Posterior vena cava (tissue), 2 donors: Measurements from ENCODE around the gene AS3MT. TPM values are rescaled to one million over a fixed set of nuclear protein-coding genes. Genes with fewer than 3 reads are reported as not detected.

Experiments
- DNase-seq: peaks from one replicate; pipeline ENCODE4 v3.0.0-alpha.2; 2020; ENCODE audit warnings: low spot score
- intact Hi-C, 2 donors: fragments of 100-400 bp; cut with DNase I; formaldehyde crosslinking; loops; one replicate each; pipeline versions ENCODE4 v1.14.1 to v1.14.2; 2022 to 2023
- total RNA-seq, 2 donors: library from RNA; stranded (reverse); fragmentation: NEBNext Ultra II Directional; extraction: Animal tissue kit (Norgen Biotek cat#: 25700); gene quantifications; one replicate each; pipeline ENCODE4 v1.2.1, GENCODE V29; 2021
- donor health status: DM: yes; HTN: yes; CAD: no.
- donor health status: DM: yes; HTN: yes; CAD: no.

Gene AS3MT
- total RNA-seq, 2 donors from 2014 or later = 0.65 to 1.2 TPM

DNA sequence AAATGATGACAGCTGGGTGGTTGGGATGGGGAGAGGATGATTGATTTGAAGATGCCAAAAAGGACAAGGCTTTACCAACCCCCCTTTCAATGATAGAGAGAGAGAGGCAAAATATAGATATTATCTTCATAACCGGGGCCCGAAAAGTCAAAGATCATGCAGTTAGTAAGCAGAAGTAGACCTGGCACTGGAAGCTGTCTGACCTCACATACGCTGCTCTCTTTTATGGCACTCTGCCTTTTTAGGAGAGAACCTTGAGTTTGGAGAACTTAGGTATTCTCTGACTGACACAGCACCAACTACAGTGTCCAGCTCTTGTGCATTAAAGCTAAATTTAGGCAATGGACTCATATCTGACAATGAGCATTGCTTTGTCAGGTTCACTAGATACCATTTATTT is 79.5 kb downstream of the AS3MT start:
- intact Hi-C loops = no loop called here
- DNase-seq = no peak

GRCh38 chr10:102949916-102950315 is 80.6 kb downstream of the AS3MT start:
- intact Hi-C loops = no loop called here
- no peak for DNase-seq

GRCh38 chr10:102951316-102951715 is 82.0 kb downstream of the AS3MT start:
- intact Hi-C loops = no loop called here

More at GRCh38 chr10:102951316-102951715, 82.0 kb downstream of the AS3MT start:
- no peak for DNase-seq

Other genes starting within 250 kb of the AS3MT start
- gene TRIM8, start 225.0 kb upstream of the AS3MT start, total RNA-seq = 100 to 1,000 TPM; 122 to 125 TPM
- gene ARL3, start 155.1 kb upstream of the AS3MT start, total RNA-seq = 10 to 100 TPM in 1 of 2 donors, 1 to 10 TPM in 1; 9.7 to 11.6 TPM
- 1 to 10 TPM; 2.4 to 6.5 TPM for gene SFXN2, start 154.8 kb upstream of the AS3MT start, total RNA-seq
- 10 to 100 TPM; 61.4 to 62.7 TPM for gene WBP1L, start 125.5 kb upstream of the AS3MT start, total RNA-seq
- gene CYP17A1, start 32.1 kb upstream of the AS3MT start, total RNA-seq = 1 to 10 TPM in 1 of 2 donors, not detected in 1; 1.6 TPM
- 10 to 100 TPM; 17.1 to 20.0 TPM for gene BORCS7, start 15.2 kb upstream of the AS3MT start, total RNA-seq
- gene CNNM2, start 48.8 kb downstream of the AS3MT start, total RNA-seq = 10 to 100 TPM in 1 of 2 donors, 1 to 10 TPM in 1; 7.3 to 10.1 TPM